Measurements from ENCODE around the gene RALB. TPM values are rescaled to one million over a fixed set of nuclear protein-coding genes. Genes with fewer than 3 reads are reported as not detected.
A peak's percentile ranks its signal among the peaks of the same experiment; 100 is the strongest.

RALB gene
- total and polyA plus RNA-seq, 2 of the 4 experiments (the other 2 are of a cell fraction) = 53.6 to 54.7 TPM

- DNase-seq (peak; percentile 20), ATAC-seq (ENCODE audit: low read depth) (no peak; the same call in 1 of the 2 replicates)
- POLR2A ChIA-PET (ENCODE audit: unreplicated experiment) = no interaction called here
- H4K91ac ChIP-seq (ENCODE audit: insufficient read depth, low read depth, low read length) = no peak overlapping the region
- H2BK120ac ChIP-seq (ENCODE audit: low read depth, low read length) = no peak overlapping the region
- CTCF ChIA-PET = no interaction called here
- H3K18ac ChIP-seq (ENCODE audit: low read depth, low read length) = no peak overlapping the region
- WGBS, 2 experiments (ENCODE audit: extremely low coverage in 2 of 2, insufficient read length in 1 of 2) = 60% methylated on average over 3 of the region's 10 CpGs; no CpG with 5 or more reads in 1 of the 2 experiments
- dilution Hi-C loops (cut with HindIII; ENCODE audit: low sequenced_read_pairs, unreplicated experiment) (no loop called here), in situ Hi-C loops (cut with MboI; ENCODE audit: low sequenced_read_pairs) (no loop called here), intact Hi-C loops (cut with micrococcal nuclease) (no loop called here)
- H3K4me1 ChIP-seq (ENCODE audit: control insufficient read depth, insufficient read depth, low read length) = peaks cover 3% of the 10 kb centered on the region; the same call in 1 of the 2 replicates
- no peak overlapping the region for H2BK15ac ChIP-seq (ENCODE audit: low read depth, low read length)
- H3K4ac ChIP-seq (ENCODE audit: low read depth, low read length) = no peak overlapping the region
- H3K9me1 ChIP-seq (ENCODE audit: insufficient read depth, low read length) = no peaks in the 10 kb centered on the region
- no peaks in the 10 kb centered on the region for H4K20me1 ChIP-seq (ENCODE audit: insufficient read depth, low read length)
- H4K8ac ChIP-seq (ENCODE audit: low read depth in 2 of 2, low read length in 2 of 2) = no peak overlapping the region
- H3K23ac ChIP-seq (ENCODE audit: low read depth, low read length) = no peak overlapping the region
- no peak overlapping the region for H2BK5ac ChIP-seq (ENCODE audit: low read depth, low read length, poor library complexity, severe bottlenecking)
- H3K9me3 ChIP-seq (ENCODE audit: control insufficient read depth, insufficient read depth, low read length) = no peaks in the 10 kb centered on the region
- H3K56ac ChIP-seq (ENCODE audit: extremely low read depth, insufficient read depth, low read length) = no peak overlapping the region
- peaks cover 44% of the 10 kb centered on the region for H3K27me3 ChIP-seq (ENCODE audit: control insufficient read depth, insufficient read depth, low read length)
- no peak overlapping the region for H2BK20ac ChIP-seq (ENCODE audit: low read depth, low read length)
- H3K4me2 ChIP-seq (ENCODE audit: low read depth, low read length) = no peak overlapping the region
- H2AFZ ChIP-seq (replicated peaks; ENCODE audit: low read length, poor library complexity) = peak overlapping the region; percentile 10
- no peak overlapping the region for H3K14ac ChIP-seq (replicated peaks; ENCODE audit: low read depth, low read length)
- no peaks in the 10 kb centered on the region for H3K36me3 ChIP-seq (ENCODE audit: control insufficient read depth, insufficient read depth, low read length)
- H3K27ac ChIP-seq (ENCODE audit: insufficient read depth, low read length) = no peak overlapping the region
- no peak overlapping the region for H3K9ac ChIP-seq (ENCODE audit: low read depth, low read length)
- no peaks in the 10 kb centered on the region for H3K79me1 ChIP-seq (ENCODE audit: low read depth in 1 of 2, low read length in 2 of 2)
- H2AK5ac ChIP-seq (ENCODE audit: low read depth, low read length) = no peak overlapping the region
- no peak overlapping the region for H4K5ac ChIP-seq (ENCODE audit: low read depth, low read length)
- no peak overlapping the region for H3K4me3 ChIP-seq (ENCODE audit: insufficient read depth, low read depth, low read length)
- H2AK9ac ChIP-seq (replicated peaks; ENCODE audit: low read depth, low read length, poor library complexity) = no peak overlapping the region
- TF ChIP-seq ELK1 (IDR thresholded peaks at IDR 0.05; ENCODE audit: borderline replicate concordance, low read depth, low read length) (no peak), MAFK (IDR thresholded peaks at IDR 0.05; ENCODE audit: low read depth, low read length) (no peak), RFX5 (IDR thresholded peaks at IDR 0.05; ENCODE audit: low read depth, low read length) (no peak), POLR2A (IDR thresholded peaks at IDR 0.05; ENCODE audit: low read depth, low read length) (no peak), CTCF (conservative IDR thresholded peaks at IDR 0.05; ENCODE audit: low read depth, low read length) (no peak), MXI1 (IDR thresholded peaks at IDR 0.05; ENCODE audit: borderline replicate concordance, low read depth, low read length) (no peak), MAZ (IDR thresholded peaks at IDR 0.05; ENCODE audit: borderline replicate concordance, low read depth, low read length) (no peak), USF2 (IDR thresholded peaks at IDR 0.05; ENCODE audit: low read depth, low read length) (no peak), CEBPB (IDR thresholded peaks at IDR 0.05; ENCODE audit: low read depth, low read length) (no peak), FOS (IDR thresholded peaks at IDR 0.05; ENCODE audit: low read depth, low read length) (no peak), NFE2L2 (IDR thresholded peaks at IDR 0.05; ENCODE audit: low read depth, low read length) (no peak), CHD1 (IDR thresholded peaks at IDR 0.05; ENCODE audit: low read depth, low read length) (no peak), SMC3 (IDR thresholded peaks at IDR 0.05; ENCODE audit: low read depth, low read length) (no peak), RCOR1 (IDR thresholded peaks at IDR 0.05; ENCODE audit: insufficient replicate concordance, low read length) (no peak), RAD21 (IDR thresholded peaks at IDR 0.05; ENCODE audit: low read length) (no peak)
- BruUV-seq (replicated peaks) = no TSS peak
Measured at GRCh38 chr2:120320318-120320851, 67.7 kb downstream of the RALB start.
